ENCODE results near the gene RECK. TPM values are rescaled to one million over a fixed set of nuclear protein-coding genes. Genes with fewer than 3 reads are reported as not detected.
A peak's percentile ranks its signal among the peaks of the same experiment; 100 is the strongest.

RECK gene
- total RNA-seq, 3 donors from 2014 or later: 12.7 to 25.6 (median 17.7) TPM

GRCh38 chr9:36018129-36018528, 18.6 kb upstream of the RECK start:
- no peaks in the 10 kb centered on the region for H3K27me3 ChIP-seq
- DNase-seq (ENCODE audit: low spot score in 2 of 2): no peak
- H3K4me3 ChIP-seq: no peak overlapping the region
- TF ChIP-seq CTCF (IDR thresholded peaks at IDR 0.05) (no peak), POLR2AphosphoS5 (IDR thresholded peaks at IDR 0.05) (no peak), POLR2A (IDR thresholded peaks at IDR 0.05) (no peak)
- H3K9me3 ChIP-seq: no peaks in the 10 kb centered on the region
- intact Hi-C loops (cut with DNase I; ENCODE audit: low total_unique reads): no loop called here
- H3K36me3 ChIP-seq: no peaks in the 10 kb centered on the region
- H3K27ac ChIP-seq: no peak overlapping the region
- no peaks in the 10 kb centered on the region for H3K4me1 ChIP-seq

- intact Hi-C loops (cut with DNase I; ENCODE audit: low total_unique reads): no loop called here
- H3K27me3 ChIP-seq: no peaks in the 10 kb centered on the region
Measured at GRCh38 chr9:36018891-36019720, 17.6 kb upstream of the RECK start.

GRCh38 chr9:36021968-36022367, 14.7 kb upstream of the RECK start:
- Histone ChIP-seq H3K27me3 (no peaks in the 10 kb centered on the region), H3K4me3 (no peak overlapping the region), H3K9me3 (no peaks in the 10 kb centered on the region), H3K36me3 (no peaks in the 10 kb centered on the region), H3K27ac (no peak overlapping the region), H3K4me1 (no peaks in the 10 kb centered on the region)
- no peak for TF ChIP-seq POLR2A (IDR thresholded peaks at IDR 0.05)
- no peak for DNase-seq (ENCODE audit: low spot score in 2 of 2)
- intact Hi-C loops (cut with DNase I; ENCODE audit: low total_unique reads): no loop called here

More at GRCh38 chr9:36018891-36019720, 17.6 kb upstream of the RECK start:
- TF ChIP-seq CTCF (IDR thresholded peaks at IDR 0.05) (no peak), POLR2AphosphoS5 (IDR thresholded peaks at IDR 0.05) (no peak), POLR2A (IDR thresholded peaks at IDR 0.05) (no peak)
- Histone ChIP-seq H3K9me3 (no peaks in the 10 kb centered on the region), H3K36me3 (no peaks in the 10 kb centered on the region), H3K4me3 (no peak overlapping the region), H3K27ac (no peak overlapping the region), H3K4me1 (no peaks in the 10 kb centered on the region)
- DNase-seq (ENCODE audit: low spot score in 2 of 2): no peak

GRCh38 chr9:36023260-36024048, 13.3 kb upstream of the RECK start:
- no peak overlapping the region for H3K27ac ChIP-seq
- no peaks in the 10 kb centered on the region for H3K4me1 ChIP-seq
- no peaks in the 10 kb centered on the region for H3K36me3 ChIP-seq
- intact Hi-C loops (cut with DNase I; ENCODE audit: low total_unique reads): no loop called here
- TF ChIP-seq POLR2A (IDR thresholded peaks at IDR 0.05) (no peak), CTCF (IDR thresholded peaks at IDR 0.05) (peak; percentile 68 to 82 (median 79)), POLR2AphosphoS5 (IDR thresholded peaks at IDR 0.05) (no peak)
- peak; percentile 54 to 66 for DNase-seq (ENCODE audit: low spot score in 2 of 2)
- H3K4me3 ChIP-seq: no peak overlapping the region
- H3K9me3 ChIP-seq: no peaks in the 10 kb centered on the region
- H3K27me3 ChIP-seq: no peaks in the 10 kb centered on the region

- intact Hi-C loops (cut with DNase I; ENCODE audit: low total_unique reads): no loop called here
- Histone ChIP-seq H3K27ac (no peak overlapping the region), H3K4me1 (no peaks in the 10 kb centered on the region), H3K9me3 (no peaks in the 10 kb centered on the region), H3K4me3 (no peak overlapping the region), H3K27me3 (no peaks in the 10 kb centered on the region), H3K36me3 (no peaks in the 10 kb centered on the region)
- DNase-seq (ENCODE audit: low spot score in 2 of 2): no peak
- TF ChIP-seq POLR2AphosphoS5 (IDR thresholded peaks at IDR 0.05) (no peak), CTCF (IDR thresholded peaks at IDR 0.05) (no peak), POLR2A (IDR thresholded peaks at IDR 0.05) (no peak)
Measured at GRCh38 chr9:36025746-36026145, 11.0 kb upstream of the RECK start.

Data from breast epithelium (tissue), 4 donors.